GM21367 (cell line): ENCODE data around the gene MBD5.

Source experiments
- ATAC-seq: cut with Tn5 transposase; IDR thresholded peaks from one replicate; pipeline ENCODE4 v1.9.1; 2021; ENCODE audit not compliant: unreplicated experiment

MBD5 gene

DNA sequence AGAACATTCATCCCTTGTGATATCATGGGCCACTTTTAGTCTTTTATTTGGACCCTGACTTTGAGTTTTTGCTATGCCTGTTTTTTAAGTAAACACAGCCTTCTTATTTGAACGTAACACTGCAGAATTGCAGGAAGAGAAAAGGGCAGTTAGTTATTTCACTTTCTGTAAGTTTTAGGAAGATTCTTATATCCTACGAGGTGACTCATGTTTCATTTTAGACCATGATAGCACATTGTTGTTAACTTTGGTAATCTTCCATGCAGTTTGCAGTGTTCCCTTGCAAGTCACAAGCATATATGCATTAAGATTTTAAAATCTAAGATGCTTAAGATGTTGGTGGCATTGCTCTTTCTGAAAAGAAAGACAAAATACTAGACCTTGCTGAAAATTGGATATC lies 495.1 kb downstream of the MBD5 start:
- ATAC-seq: no peak

- no peak for ATAC-seq
Measured at GRCh38 chr2:148517296-148517695, 496.4 kb downstream of the MBD5 start.

DNA sequence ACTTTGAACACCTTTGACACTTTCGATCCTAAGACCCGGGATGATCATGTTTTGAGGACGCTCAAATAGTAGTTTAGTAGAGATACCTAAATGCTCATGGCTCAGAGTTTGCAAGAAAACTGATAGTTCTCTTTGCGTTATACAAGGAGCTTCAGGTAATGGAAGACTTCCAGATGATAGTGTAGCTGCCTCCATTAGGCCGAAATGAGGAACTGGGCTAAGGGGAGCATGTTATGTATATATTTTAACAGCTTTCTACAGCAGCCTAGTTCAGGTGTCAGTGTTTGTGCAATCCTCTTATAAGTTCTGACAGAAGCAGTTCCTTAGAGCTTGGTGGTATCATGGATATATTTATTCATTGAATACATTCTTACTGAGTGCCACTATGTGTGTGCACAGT lies 496.9 kb downstream of the MBD5 start:
- no peak for ATAC-seq

DNA sequence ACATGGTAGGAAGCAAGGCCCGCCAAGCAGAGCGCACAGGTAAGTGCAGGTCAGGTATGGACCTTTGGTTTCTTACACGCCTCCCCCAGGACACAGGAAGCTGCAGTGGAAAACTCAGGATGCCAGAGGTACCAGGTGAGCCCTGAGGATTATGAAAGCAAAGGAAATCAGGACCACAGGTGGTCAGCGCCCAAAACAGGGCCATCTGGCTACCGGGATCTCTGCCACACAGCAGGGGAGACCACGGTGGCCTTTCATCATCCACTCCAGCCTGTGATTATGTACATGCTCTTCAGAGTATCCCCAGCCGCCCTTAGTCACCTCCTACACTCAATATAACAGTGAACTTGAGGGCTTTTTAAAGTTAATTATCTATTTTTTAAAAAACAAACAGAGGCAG lies 498.1 kb downstream of the MBD5 start:
- ATAC-seq: no peak

- no peak for ATAC-seq
Measured at GRCh38 chr2:148521181-148521580, 500.3 kb downstream of the MBD5 start.

- no peak for ATAC-seq
Measured at GRCh38 chr2:148523315-148523714, 502.4 kb downstream of the MBD5 start.

DNA sequence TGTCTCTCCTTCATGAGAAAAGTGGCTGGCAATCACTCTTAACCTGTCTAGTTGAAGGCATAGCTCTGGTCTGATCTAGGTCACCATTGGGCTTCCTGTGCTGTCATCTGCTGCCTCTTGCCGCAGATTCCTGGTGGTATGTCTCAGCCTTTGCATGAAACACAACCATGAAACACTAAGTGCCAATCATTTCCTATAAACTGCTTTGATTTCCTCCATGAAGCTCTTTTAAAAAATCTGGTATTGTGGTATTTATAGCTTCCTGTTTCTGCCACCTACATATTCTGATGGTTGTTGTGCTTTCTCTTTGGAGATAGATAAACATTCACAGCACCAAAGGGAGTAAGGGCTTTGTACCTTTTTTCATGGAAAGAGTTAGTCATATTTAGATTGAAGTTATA lies 503.6 kb downstream of the MBD5 start:
- ATAC-seq: no peak

GRCh38 chr2:148525130-148525529 lies 504.2 kb downstream of the MBD5 start:
- no peak for ATAC-seq

DNA sequence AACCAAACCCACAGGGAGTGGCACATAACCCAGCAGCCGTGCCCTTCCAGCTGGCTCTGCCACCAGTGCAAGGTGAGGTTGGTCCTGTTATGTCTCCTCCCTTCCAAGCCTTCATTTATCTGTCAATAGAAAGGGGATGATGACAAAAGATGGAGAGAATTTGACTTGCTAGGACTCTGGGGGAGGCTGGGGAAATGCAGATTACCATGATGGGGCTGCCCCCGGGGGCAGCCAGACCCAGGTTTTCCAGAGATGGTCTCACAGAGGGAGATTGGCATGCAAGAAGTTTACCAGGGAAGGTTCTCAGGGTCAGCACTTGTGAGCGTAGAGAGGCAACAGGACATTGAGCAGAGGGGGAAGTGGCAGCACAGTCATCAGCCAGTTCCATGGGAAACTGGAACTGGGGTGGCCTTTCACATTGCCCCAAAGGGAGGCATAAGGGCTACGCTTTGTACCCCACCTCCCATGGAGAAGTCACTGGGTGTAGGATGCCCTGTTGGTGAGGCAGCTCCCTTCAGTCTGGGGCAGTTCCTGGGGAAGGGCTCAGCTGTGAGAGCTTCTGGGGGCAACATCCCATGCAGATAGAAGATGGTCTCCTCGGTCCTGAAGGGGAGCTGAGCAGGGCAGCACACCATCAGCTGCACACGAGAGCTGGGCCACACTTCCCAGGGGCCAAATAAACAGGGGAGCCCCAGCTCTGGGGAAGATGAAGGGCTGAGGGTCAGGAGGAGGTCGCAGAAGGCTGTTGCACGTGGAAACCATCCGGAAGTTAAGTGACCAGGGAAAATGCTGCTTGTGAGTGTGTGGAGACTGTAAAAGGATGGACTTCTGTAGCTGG lies 505.8 kb downstream of the MBD5 start:
- no peak for ATAC-seq

- ATAC-seq: no peak
Measured at GRCh38 chr2:148527488-148528340, 506.8 kb downstream of the MBD5 start.

- no peak for ATAC-seq
Measured at GRCh38 chr2:148528356-148529064, 507.6 kb downstream of the MBD5 start.

- ATAC-seq: no peak
Measured at GRCh38 chr2:148529745-148530144, 508.9 kb downstream of the MBD5 start.

GRCh38 chr2:148530350-148530749 lies 509.5 kb downstream of the MBD5 start:
- no peak for ATAC-seq

DNA sequence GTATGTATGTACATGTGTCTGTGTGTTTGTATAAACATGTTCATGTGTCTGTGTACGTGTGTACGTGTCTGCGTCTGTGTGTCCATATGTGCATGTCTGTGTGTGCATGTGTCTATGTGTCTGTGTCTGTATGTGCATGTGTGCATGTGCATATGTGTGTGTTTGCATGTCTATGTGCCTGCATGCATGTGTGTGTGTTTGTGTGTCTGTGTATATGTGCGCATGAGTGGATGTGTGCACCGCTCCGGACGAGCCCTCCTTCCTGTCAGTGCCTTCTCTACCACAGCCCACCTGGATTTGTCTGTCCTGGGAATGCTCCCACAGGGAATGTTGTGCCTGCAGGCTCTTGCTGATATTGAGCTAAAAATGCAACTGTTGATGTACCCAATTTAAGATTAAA lies 510.3 kb downstream of the MBD5 start:
- no peak for ATAC-seq

DNA sequence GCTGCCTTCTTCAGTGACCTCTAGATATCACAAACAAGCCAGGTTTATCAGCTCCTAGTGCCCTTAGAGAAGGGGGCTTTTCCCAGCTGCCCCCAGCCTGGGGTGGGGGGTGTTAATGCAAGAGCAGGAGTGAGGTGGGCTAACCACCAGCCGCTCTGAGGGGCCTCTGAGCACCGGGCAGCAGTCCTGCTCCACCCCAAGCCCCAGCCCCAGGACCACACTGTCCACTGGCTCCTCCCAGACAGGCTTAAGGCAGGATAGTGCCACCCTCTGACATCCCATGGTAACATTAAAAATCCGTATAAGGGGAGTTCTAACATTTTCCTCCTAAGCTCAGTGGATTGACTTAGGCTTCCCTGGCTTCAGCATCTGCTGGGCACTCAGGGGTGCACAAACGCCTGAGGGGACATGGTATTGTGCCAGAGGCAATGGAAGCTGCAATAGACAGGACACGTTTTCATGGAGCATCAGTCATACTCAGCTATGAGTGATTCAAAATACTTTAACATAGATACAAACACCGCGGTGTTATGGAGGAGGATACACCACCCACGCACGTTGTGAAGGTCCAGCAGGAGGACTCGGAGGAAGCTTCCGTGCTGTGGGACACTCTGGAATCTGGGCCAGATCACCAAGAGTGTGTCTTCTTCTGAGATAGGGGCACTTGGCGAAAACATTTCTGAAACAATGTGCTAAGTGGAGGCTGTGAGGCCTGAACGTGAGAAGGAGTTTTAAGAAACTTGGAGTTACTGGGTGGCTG lies 511.0 kb downstream of the MBD5 start:
- no peak for ATAC-seq

DNA sequence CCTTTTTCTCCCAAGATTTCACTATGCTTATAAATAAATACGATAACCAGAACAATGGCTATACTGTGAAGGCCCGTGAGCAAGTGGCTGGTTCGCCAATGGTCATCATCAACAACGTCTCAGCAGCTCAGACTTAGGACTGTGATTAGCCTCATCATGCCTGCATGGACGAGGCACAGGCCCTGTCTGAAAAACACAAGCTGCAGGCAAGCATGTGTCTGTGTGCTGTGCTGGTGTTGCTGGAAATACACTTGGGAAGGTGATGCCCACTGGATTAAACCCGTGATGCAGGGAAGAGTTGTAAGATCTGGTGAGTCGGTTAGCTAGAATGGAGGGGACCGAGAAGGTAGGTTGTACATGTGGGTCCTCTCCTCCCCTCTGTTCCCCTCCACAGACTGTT lies 512.1 kb downstream of the MBD5 start:
- no peak for ATAC-seq

GRCh38 chr2:148533685-148534084 lies 512.8 kb downstream of the MBD5 start:
- ATAC-seq: no peak

GRCh38 chr2:148534416-148535204 lies 513.7 kb downstream of the MBD5 start:
- ATAC-seq: no peak

DNA sequence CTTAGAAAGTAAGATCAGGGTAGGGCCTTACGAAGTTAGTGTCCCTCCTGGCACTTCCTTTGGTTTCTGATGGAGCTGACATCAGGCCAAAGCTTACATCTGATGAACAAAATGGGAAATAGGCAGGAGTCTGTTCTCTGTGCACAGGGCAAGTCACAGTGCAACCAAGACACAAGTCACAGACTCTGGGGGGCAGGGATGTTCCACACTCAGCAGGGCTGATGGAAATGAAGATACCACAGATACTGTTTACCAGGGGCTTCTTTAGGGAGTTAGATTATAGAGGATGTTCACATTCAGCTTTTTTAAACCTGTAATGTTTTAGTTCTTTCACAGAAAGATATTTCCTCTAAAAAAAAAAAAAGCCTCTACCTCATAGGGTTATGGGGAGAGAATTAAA lies 517.5 kb downstream of the MBD5 start:
- no peak for ATAC-seq

DNA sequence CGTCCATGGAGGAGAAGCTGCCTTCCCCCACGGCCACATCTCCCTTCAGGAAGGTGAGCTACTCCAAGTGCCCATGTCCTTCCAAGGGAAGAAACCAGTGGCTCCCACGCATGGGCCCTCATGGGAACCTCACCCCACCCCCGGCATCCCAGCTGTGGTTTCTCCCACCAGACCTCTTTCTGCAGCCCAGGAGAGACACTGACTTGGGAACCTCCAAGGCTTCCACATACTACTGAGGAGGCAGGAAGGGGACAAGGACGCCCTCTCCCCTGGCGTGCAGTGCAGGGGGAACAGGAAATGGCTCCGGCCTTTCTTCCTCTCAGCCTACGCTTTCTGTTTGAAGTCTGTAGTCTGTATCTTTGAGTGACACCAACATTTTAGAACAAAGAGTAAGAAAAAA lies 519.1 kb downstream of the MBD5 start:
- no peak for ATAC-seq
